WTC11 (cell line): Measurements from ENCODE around the gene PDCD1LG2. TPM values are rescaled to one million over a fixed set of nuclear protein-coding genes. Genes with fewer than 3 reads are reported as not detected.

ENCODE experiments used
- ATAC-seq: fragments of 200-7000 bp; cut with Tn5 transposase; 2 replicates; pipeline ENCODE4 v1.10.0; 2021; ENCODE audit warnings: mild to moderate bottlenecking, moderate library complexity
- CTCF ChIA-PET: fragments of 300-600 bp; sonication (Branson Sonifier 250); formaldehyde crosslinking; loops from one replicate; lab custom pipeline; 2021; ENCODE audit warnings: antibody characterized with exemption; lab: Charles Lee
- POLR2A ChIA-PET: fragments of 350-600 bp; sonication (Branson Sonifier 250); formaldehyde crosslinking; loops from one replicate; lab custom pipeline; 2021; ENCODE audit warnings: antibody characterized with exemption; lab: Charles Lee
- DNase-seq: peaks from one replicate; pipeline ENCODE4 v3.0.0; 2021; ENCODE audit warnings: low spot score
- H3K27ac Mint-ChIP-seq: 2 replicates; pipeline ENCODE4 v1.8.0; 2021; ENCODE audit warnings: mixed read lengths
- H3K27me3 Mint-ChIP-seq: 2 replicates; pipeline ENCODE4 v1.8.0; 2021; ENCODE audit warnings: low read depth, mild to moderate bottlenecking, moderate library complexity, mixed read lengths
- H3K36me3 Mint-ChIP-seq: 2 replicates; pipeline ENCODE4 v1.8.0; 2021; ENCODE audit warnings: mixed read lengths
- H3K4me1 Mint-ChIP-seq: 2 replicates; pipeline ENCODE4 v1.8.0; 2022; ENCODE audit warnings: mixed read lengths
- H3K4me3 Mint-ChIP-seq: 2 replicates; pipeline ENCODE4 v1.8.0; 2021; ENCODE audit warnings: mild to moderate bottlenecking, moderate library complexity, mixed read lengths
- H3K9me3 Mint-ChIP-seq: 2 replicates; pipeline ENCODE4 v1.8.0; 2021; ENCODE audit warnings: mixed read lengths
- ERG ChIP-seq: fragments of 250-450 bp; sonication (Bioruptor Pico); IDR thresholded peaks from 2 replicates; pipeline ENCODE4 v1.8.0; 2021; ENCODE audit warnings: mild to moderate bottlenecking
- FOXK1 ChIP-seq: sonication (generic); formaldehyde crosslinking; IDR thresholded peaks from 2 replicates; pipeline ENCODE4 v1.8.0; 2022; ENCODE audit warnings: mild to moderate bottlenecking, moderate library complexity, missing genetic modification reagents
- GTF2I ChIP-seq: fragments of 250-450 bp; sonication (Bioruptor Pico); conservative IDR thresholded peaks from 2 replicates; pipeline ENCODE4 v1.4.0; 2021; ENCODE audit warnings: mild to moderate bottlenecking
- KAT7 ChIP-seq: sonication (generic); formaldehyde crosslinking; IDR thresholded peaks from 2 replicates; pipeline ENCODE4 v1.8.1; 2023; ENCODE audit warnings: missing genetic modification reagents, mild to moderate bottlenecking, borderline replicate concordance
- NR1H2 ChIP-seq: sonication (generic); formaldehyde crosslinking; IDR thresholded peaks from 2 replicates; pipeline ENCODE4 v1.9.0; 2021; ENCODE audit warnings: mild to moderate bottlenecking, moderate library complexity, missing genetic modification reagents
- OVOL2 ChIP-seq: fragments of 250-450 bp; sonication (Bioruptor Pico); IDR thresholded peaks from 2 replicates; pipeline ENCODE4 v1.9.0; 2021; ENCODE audit warnings: mild to moderate bottlenecking, borderline replicate concordance
- SMAD4 ChIP-seq: sonication (generic); formaldehyde crosslinking; IDR thresholded peaks from 2 replicates; pipeline ENCODE4 v1.8.0; 2022; ENCODE audit warnings: mild to moderate bottlenecking, missing genetic modification reagents
- STAT6 ChIP-seq: sonication (generic); formaldehyde crosslinking; conservative IDR thresholded peaks from 2 replicates; pipeline ENCODE4 v1.8.1; 2023; ENCODE audit warnings: mild to moderate bottlenecking, low read depth, missing genetic modification reagents, moderate library complexity
- TCF7 ChIP-seq: sonication (generic); formaldehyde crosslinking; IDR thresholded peaks from 2 replicates; pipeline ENCODE4 v1.8.0; 2022; ENCODE audit warnings: mild to moderate bottlenecking, low read depth, missing genetic modification reagents, moderate library complexity
- TEAD1 ChIP-seq: sonication (generic); formaldehyde crosslinking; IDR thresholded peaks from 2 replicates; pipeline ENCODE4 v1.8.0; 2022; ENCODE audit warnings: mild to moderate bottlenecking, missing genetic modification reagents
- TP53 ChIP-seq: sonication (generic); formaldehyde crosslinking; IDR thresholded peaks from 2 replicates; pipeline ENCODE4 v1.8.1; 2023; ENCODE audit warnings: mild to moderate bottlenecking, missing genetic modification reagents
- USF2 ChIP-seq: sonication (generic); formaldehyde crosslinking; IDR thresholded peaks from 2 replicates; pipeline ENCODE4 v1.8.1; 2023; ENCODE audit warnings: mild to moderate bottlenecking, missing genetic modification reagents, moderate library complexity
- total RNA-seq: library from RNA; stranded (reverse); gene quantifications from 3 replicates; pipeline ENCODE4 v1.2.3, GENCODE V29; 2021
- TF ChIP-seq, protein P1 (sequence below): fragments of 250-450 bp; sonication (Bioruptor Pico); IDR thresholded peaks from 2 replicates; pipeline ENCODE4 v1.9.0; 2021; ENCODE audit warnings: mild to moderate bottlenecking
- TF ChIP-seq, protein P2 (sequence below): sonication (generic); formaldehyde crosslinking; IDR thresholded peaks from 2 replicates; pipeline ENCODE4 v1.8.1; 2022; ENCODE audit warnings: low read depth, mild to moderate bottlenecking, moderate library complexity, missing genetic modification reagents, borderline replicate concordance
- TF ChIP-seq, protein P3 (sequence below): sonication (generic); formaldehyde crosslinking; IDR thresholded peaks from 2 replicates; pipeline ENCODE4 v1.8.1; 2023; ENCODE audit warnings: mild to moderate bottlenecking, moderate library complexity, missing genetic modification reagents
- TF ChIP-seq, protein P4 (sequence below): sonication (generic); formaldehyde crosslinking; IDR thresholded peaks from 2 replicates; pipeline ENCODE4 v1.8.0; 2022; ENCODE audit warnings: mild to moderate bottlenecking, missing genetic modification reagents

PDCD1LG2 gene
- total RNA-seq, 1 experiment from 2014 or later, result not detected

- TF ChIP-seq, protein P1, sequence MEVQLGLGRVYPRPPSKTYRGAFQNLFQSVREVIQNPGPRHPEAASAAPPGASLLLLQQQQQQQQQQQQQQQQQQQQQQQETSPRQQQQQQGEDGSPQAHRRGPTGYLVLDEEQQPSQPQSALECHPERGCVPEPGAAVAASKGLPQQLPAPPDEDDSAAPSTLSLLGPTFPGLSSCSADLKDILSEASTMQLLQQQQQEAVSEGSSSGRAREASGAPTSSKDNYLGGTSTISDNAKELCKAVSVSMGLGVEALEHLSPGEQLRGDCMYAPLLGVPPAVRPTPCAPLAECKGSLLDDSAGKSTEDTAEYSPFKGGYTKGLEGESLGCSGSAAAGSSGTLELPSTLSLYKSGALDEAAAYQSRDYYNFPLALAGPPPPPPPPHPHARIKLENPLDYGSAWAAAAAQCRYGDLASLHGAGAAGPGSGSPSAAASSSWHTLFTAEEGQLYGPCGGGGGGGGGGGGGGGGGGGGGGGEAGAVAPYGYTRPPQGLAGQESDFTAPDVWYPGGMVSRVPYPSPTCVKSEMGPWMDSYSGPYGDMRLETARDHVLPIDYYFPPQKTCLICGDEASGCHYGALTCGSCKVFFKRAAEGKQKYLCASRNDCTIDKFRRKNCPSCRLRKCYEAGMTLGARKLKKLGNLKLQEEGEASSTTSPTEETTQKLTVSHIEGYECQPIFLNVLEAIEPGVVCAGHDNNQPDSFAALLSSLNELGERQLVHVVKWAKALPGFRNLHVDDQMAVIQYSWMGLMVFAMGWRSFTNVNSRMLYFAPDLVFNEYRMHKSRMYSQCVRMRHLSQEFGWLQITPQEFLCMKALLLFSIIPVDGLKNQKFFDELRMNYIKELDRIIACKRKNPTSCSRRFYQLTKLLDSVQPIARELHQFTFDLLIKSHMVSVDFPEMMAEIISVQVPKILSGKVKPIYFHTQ (CRISPR knock-in tag), result no peak
- TF ChIP-seq NR1H2 (CRISPR knock-in tag), result no peak
- no peak for TF ChIP-seq OVOL2 (CRISPR knock-in tag)
- TF ChIP-seq, protein P2, sequence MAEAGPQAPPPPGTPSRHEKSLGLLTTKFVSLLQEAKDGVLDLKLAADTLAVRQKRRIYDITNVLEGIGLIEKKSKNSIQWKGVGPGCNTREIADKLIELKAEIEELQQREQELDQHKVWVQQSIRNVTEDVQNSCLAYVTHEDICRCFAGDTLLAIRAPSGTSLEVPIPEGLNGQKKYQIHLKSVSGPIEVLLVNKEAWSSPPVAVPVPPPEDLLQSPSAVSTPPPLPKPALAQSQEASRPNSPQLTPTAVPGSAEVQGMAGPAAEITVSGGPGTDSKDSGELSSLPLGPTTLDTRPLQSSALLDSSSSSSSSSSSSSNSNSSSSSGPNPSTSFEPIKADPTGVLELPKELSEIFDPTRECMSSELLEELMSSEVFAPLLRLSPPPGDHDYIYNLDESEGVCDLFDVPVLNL, result no peak
- no peak for TF ChIP-seq SMAD4 (CRISPR knock-in tag)
- TF ChIP-seq TCF7 (CRISPR knock-in tag), result no peak
- TF ChIP-seq FOXK1, result no peak
- TF ChIP-seq, protein P3, sequence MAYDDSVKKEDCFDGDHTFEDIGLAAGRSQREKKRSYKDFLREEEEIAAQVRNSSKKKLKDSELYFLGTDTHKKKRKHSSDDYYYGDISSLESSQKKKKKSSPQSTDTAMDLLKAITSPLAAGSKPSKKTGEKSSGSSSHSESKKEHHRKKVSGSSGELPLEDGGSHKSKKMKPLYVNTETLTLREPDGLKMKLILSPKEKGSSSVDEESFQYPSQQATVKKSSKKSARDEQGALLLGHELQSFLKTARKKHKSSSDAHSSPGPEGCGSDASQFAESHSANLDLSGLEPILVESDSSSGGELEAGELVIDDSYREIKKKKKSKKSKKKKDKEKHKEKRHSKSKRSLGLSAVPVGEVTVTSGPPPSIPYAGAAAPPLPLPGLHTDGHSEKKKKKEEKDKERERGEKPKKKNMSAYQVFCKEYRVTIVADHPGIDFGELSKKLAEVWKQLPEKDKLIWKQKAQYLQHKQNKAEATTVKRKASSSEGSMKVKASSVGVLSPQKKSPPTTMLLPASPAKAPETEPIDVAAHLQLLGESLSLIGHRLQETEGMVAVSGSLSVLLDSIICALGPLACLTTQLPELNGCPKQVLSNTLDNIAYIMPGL (CRISPR knock-in tag), result no peak
- TF ChIP-seq GTF2I (CRISPR knock-in tag), result no peak
- TF ChIP-seq USF2, result no peak
- TF ChIP-seq TP53, result no peak
- TF ChIP-seq ERG (CRISPR knock-in tag), result no peak
- TF ChIP-seq TEAD1 (CRISPR knock-in tag), result no peak
- TF ChIP-seq, protein P4, sequence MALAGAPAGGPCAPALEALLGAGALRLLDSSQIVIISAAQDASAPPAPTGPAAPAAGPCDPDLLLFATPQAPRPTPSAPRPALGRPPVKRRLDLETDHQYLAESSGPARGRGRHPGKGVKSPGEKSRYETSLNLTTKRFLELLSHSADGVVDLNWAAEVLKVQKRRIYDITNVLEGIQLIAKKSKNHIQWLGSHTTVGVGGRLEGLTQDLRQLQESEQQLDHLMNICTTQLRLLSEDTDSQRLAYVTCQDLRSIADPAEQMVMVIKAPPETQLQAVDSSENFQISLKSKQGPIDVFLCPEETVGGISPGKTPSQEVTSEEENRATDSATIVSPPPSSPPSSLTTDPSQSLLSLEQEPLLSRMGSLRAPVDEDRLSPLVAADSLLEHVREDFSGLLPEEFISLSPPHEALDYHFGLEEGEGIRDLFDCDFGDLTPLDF (CRISPR knock-in tag), result no peak
Measured at GRCh38 chr9:5551368-5552150, 41.2 kb downstream of the PDCD1LG2 start (continued).

DNA sequence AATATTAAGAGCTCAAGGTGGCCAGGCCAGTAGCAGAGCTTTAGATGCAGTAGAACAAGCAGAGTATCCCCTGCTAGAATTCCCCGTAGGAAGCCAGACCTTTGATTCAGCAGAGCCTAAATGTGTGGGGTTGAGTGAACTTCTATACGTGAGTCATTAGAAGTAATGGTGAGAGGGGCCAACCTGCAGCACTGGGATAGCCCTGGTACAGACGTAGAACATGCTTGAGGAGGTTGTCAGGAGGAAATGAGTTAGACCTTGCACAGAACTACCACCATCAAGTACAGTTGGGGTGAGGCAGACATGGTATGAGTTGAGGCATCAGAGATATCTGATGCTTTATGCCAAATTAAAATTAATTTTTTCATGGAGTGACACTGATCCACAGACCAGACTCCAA lies 42.0 kb downstream of the PDCD1LG2 start:
- H3K9me3 Mint-ChIP-seq, result no peaks in the 10 kb centered on the region
- H3K4me1 Mint-ChIP-seq, result no peaks in the 10 kb centered on the region

More for the DNA sequence above, 42.0 kb downstream of the PDCD1LG2 start:
- ATAC-seq, result no peak
- TF ChIP-seq STAT6 (CRISPR knock-in tag) (no peak), KAT7 (CRISPR knock-in tag) (no peak)
- Mint-ChIP-seq H3K27ac (no peak overlapping the region), H3K27me3 (peaks cover 3% of the 10 kb centered on the region; the same call in 1 of the 2 replicates), H3K4me3 (no peak overlapping the region), H3K36me3 (no peaks in the 10 kb centered on the region)
- POLR2A ChIA-PET, result no interaction called here
- CTCF ChIA-PET, result interaction anchor here (0.5 kb wide), 1 partner anchor 48 kb away, joined by 4 read pairs; no protein-coding TSS in a partner anchor
- DNase-seq, result no peak
